ENCODE data around the gene C1orf116.

DNA sequence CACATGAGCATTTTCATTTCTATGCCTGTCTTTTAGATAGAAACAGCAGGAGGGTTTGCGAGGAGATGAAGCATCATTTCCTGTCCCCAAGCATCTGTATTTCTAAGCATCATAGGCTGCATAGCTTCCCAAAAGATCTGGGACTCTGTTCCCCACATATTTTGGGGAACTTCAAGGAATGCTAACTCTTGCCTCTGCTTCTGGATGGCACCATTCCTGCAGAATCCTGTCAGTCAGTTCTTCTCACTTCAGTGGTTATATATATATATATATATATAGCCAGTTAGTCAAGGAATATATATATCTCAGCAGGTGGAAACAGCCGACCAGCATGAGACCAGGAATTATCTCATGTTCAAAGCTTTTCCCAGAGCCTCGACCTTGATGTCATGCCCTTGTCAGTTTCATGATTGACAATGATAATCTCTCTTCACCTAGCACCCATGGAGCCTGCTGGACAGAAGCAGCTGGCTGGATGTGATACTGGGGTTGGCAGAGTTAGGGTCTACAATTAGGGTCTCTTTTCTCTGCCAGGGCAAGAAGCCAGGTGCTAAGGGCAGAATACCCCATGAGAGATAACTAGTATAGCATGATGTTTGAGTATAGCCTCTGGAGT is 22.9 kb upstream of the C1orf116 start:
- TF ChIP-seq, protein P1, sequence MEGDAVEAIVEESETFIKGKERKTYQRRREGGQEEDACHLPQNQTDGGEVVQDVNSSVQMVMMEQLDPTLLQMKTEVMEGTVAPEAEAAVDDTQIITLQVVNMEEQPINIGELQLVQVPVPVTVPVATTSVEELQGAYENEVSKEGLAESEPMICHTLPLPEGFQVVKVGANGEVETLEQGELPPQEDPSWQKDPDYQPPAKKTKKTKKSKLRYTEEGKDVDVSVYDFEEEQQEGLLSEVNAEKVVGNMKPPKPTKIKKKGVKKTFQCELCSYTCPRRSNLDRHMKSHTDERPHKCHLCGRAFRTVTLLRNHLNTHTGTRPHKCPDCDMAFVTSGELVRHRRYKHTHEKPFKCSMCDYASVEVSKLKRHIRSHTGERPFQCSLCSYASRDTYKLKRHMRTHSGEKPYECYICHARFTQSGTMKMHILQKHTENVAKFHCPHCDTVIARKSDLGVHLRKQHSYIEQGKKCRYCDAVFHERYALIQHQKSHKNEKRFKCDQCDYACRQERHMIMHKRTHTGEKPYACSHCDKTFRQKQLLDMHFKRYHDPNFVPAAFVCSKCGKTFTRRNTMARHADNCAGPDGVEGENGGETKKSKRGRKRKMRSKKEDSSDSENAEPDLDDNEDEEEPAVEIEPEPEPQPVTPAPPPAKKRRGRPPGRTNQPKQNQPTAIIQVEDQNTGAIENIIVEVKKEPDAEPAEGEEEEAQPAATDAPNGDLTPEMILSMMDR (IDR thresholded peaks at IDR 0.05): no peak
- no peak for TF ChIP-seq POLR2A (IDR thresholded peaks at IDR 0.05)
